GM12892 (cell line): ENCODE results near the gene SLC38A10.

ENCODE experiments used
- POLR2A ChIP-seq: IDR thresholded peaks from 2 replicates; pipeline ENCODE4 v1.6.1; 2011; ENCODE audit warnings: low read depth, low read length, control low read depth
- POLR2AphosphoS5 ChIP-seq: IDR thresholded peaks from 2 replicates; pipeline ENCODE4 v1.6.1; 2011; ENCODE audit warnings: low read depth, low read length, control low read depth

DNA sequence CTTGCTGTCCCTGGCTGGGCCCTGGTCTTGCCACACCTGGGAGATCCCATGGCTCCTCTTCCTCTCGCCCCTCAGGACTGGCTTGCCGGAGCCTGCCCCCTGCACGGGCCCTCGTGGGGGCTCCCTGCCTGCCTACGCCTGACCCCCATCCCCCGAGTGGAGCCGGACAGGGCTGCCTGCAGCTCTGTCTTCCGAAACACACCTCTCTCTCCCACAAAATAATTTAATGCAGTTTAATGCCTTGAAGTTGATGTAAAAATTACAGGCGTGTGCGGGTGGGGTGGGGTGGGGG lies 22.4 kb upstream of the SLC38A10 start:
- TF ChIP-seq POLR2AphosphoS5: no peak
- no peak for TF ChIP-seq POLR2A
